GM18951 (cell line): Measurements from ENCODE around the gene OR5F1.

Source experiments
- POLR2A ChIP-seq: IDR thresholded peaks from 4 replicates; pipeline ENCODE4 v1.6.1; 2011; ENCODE audit warnings: mild to moderate bottlenecking; ENCODE audit not compliant: insufficient read length, insufficient read depth; ENCODE audit errors: extremely low read depth
- in situ Hi-C: fragments of 300-500 bp; cut with MboI; formaldehyde crosslinking; loops from one replicate; pipeline ENCODE4 v1.12.0; 2022; ENCODE audit warnings: low sequenced_read_pairs, mixed read lengths, inconsistent platforms; ENCODE audit not compliant: unreplicated experiment

The OR5F1 gene

GRCh38 chr11:55994525-55994924 lies at the start of gene OR5F1:
OR5F1 (minus strand) TSS chr11:55994625; CDS start chr11:55994625, 0 bp downstream.
- no peak for TF ChIP-seq POLR2A
- in situ Hi-C loops, result no loop called here

- no peak for TF ChIP-seq POLR2A
Measured at GRCh38 chr11:56027354-56027753, 32.9 kb upstream of the OR5F1 start, which contains the start of gene OR5AS1. OR5AS1 (plus strand) TSS chr11:56027654; CDS start chr11:56030419, 2,765 bp downstream.

GRCh38 chr11:56013805-56014204 lies 19.4 kb upstream of the OR5F1 start:
- in situ Hi-C loops, result no loop called here
- TF ChIP-seq POLR2A, result no peak

More at GRCh38 chr11:56027354-56027753, 32.9 kb upstream of the OR5F1 start, which contains the start of gene OR5AS1:
- in situ Hi-C loops, result no loop called here

GRCh38 chr11:56010716-56011115 lies 16.3 kb upstream of the OR5F1 start:
- in situ Hi-C loops, result no loop called here

GRCh38 chr11:55970935-55971334 lies 23.5 kb downstream of the OR5F1 start:
- TF ChIP-seq POLR2A, result no peak
- in situ Hi-C loops, result no loop called here

More at GRCh38 chr11:56010716-56011115, 16.3 kb upstream of the OR5F1 start:
- no peak for TF ChIP-seq POLR2A

- in situ Hi-C loops, result no loop called here
- TF ChIP-seq POLR2A, result no peak
Measured at GRCh38 chr11:55969845-55970244, 24.6 kb downstream of the OR5F1 start, which contains the start of gene OR10AG1. OR10AG1 (minus strand) TSS chr11:55969945; CDS start chr11:55969907, 38 bp downstream.

GRCh38 chr11:55967914-55968313 lies 26.5 kb downstream of the OR5F1 start:
- in situ Hi-C loops, result no loop called here
- no peak for TF ChIP-seq POLR2A

GRCh38 chr11:55966391-55966790 lies 28.0 kb downstream of the OR5F1 start:
- TF ChIP-seq POLR2A, result no peak

GRCh38 chr11:55956521-55956920 lies 37.9 kb downstream of the OR5F1 start:
- no peak for TF ChIP-seq POLR2A

More at GRCh38 chr11:55966391-55966790, 28.0 kb downstream of the OR5F1 start:
- in situ Hi-C loops, result no loop called here

GRCh38 chr11:55949330-55949729 lies 45.1 kb downstream of the OR5F1 start:
- TF ChIP-seq POLR2A, result no peak
- in situ Hi-C loops, result loop anchor here (25.0 kb wide), 1 partner anchor 838 kb away; no protein-coding TSS in a partner anchor

More at GRCh38 chr11:55956521-55956920, 37.9 kb downstream of the OR5F1 start:
- in situ Hi-C loops, result no loop called here
